HL-60 (cell line): Measurements from ENCODE around the gene SLC29A2.

ENCODE experiments used
- DNase-seq, 2 experiments: peaks; one replicate each; pipeline ENCODE4 v3.0.0-alpha.2; 2010 to 2020; ENCODE audit warnings: low read depth in 1 of 2, low spot score in 1 of 2
- H3K27ac ChIP-seq: fragments of 250-450 bp; sonication (Bioruptor Pico); replicated peaks from 2 replicates; pipeline ENCODE4 v1.5.1; 2020; ENCODE audit warnings: mild to moderate bottlenecking, moderate library complexity
- H3K27me3 ChIP-seq: fragments of 250-450 bp; sonication (Bioruptor Pico); 2 replicates; pipeline ENCODE4 v1.5.1; 2021; ENCODE audit warnings: mild to moderate bottlenecking, moderate library complexity; ENCODE audit not compliant: insufficient read depth, poor library complexity, severe bottlenecking
- H3K4me3 ChIP-seq: replicated peaks from 2 replicates; pipeline ENCODE4 v1.5.1; 2011; ENCODE audit warnings: mild to moderate bottlenecking, control low read depth, low read length; ENCODE audit not compliant: insufficient read depth
- GABPA ChIP-seq: IDR thresholded peaks from 2 replicates; pipeline ENCODE4 v1.6.1; 2012; ENCODE audit warnings: low read depth
- POLR2AphosphoS5 ChIP-seq: IDR thresholded peaks from 2 replicates; pipeline ENCODE4 v1.6.1; 2012; ENCODE audit warnings: low read depth
- SPI1 ChIP-seq: IDR thresholded peaks from 2 replicates; pipeline ENCODE4 v1.6.1; 2012; ENCODE audit warnings: low read depth, mild to moderate bottlenecking, borderline replicate concordance
- TF ChIP-seq, protein P1 (sequence below): IDR thresholded peaks from one replicate; pipeline ENCODE4 v1.5.1; 2011; ENCODE audit warnings: low read length, control low read depth, inconsistent platforms; ENCODE audit not compliant: insufficient read depth
- TF ChIP-seq, protein P2 (sequence below): IDR thresholded peaks from 2 replicates; pipeline ENCODE4 v1.6.1; 2012; ENCODE audit warnings: low read depth; ENCODE audit not compliant: insufficient replicate concordance

SLC29A2 gene

DNA sequence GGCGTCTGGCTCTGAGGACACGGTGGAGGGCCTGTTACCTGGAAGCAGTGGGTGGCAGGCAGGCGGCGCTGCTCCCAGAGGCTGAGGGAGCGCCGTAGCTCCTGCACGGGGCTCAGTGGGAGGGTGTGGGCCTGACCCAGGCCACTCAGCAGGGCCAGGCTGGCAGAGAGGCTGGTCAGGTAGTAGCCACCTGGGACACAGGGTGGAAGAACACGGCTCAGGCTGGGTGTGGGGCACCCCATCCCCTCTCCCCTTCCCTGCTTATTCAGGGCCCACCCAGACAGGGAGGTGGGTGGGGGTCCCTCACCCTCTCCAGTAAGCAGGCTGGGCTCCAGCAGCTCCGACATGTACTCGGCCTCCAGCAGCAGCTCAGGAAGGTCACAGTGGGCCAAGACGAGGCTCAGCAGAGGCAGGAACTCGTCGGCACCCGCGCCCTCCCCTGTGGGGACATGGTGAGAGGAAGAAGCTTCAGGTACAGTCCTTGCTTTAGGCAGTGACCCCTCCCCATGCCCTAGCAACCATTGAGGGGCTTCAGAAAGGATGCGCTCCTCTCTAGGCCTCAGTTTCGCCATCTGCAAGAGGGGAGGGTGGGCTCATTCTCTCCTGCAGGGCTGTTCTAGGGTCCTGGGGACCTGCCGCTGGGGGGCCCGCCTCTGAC is 38.2 kb downstream of the SLC29A2 start:
- Histone ChIP-seq H3K27me3 (no peaks in the 10 kb centered on the region), H3K4me3 (no peak overlapping the region), H3K27ac (no peak overlapping the region)
- DNase-seq = no peak
- TF ChIP-seq, protein P1, sequence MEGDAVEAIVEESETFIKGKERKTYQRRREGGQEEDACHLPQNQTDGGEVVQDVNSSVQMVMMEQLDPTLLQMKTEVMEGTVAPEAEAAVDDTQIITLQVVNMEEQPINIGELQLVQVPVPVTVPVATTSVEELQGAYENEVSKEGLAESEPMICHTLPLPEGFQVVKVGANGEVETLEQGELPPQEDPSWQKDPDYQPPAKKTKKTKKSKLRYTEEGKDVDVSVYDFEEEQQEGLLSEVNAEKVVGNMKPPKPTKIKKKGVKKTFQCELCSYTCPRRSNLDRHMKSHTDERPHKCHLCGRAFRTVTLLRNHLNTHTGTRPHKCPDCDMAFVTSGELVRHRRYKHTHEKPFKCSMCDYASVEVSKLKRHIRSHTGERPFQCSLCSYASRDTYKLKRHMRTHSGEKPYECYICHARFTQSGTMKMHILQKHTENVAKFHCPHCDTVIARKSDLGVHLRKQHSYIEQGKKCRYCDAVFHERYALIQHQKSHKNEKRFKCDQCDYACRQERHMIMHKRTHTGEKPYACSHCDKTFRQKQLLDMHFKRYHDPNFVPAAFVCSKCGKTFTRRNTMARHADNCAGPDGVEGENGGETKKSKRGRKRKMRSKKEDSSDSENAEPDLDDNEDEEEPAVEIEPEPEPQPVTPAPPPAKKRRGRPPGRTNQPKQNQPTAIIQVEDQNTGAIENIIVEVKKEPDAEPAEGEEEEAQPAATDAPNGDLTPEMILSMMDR = no peak
- TF ChIP-seq POLR2AphosphoS5 (no peak), GABPA (no peak), SPI1 (no peak)
- TF ChIP-seq, protein P2, sequence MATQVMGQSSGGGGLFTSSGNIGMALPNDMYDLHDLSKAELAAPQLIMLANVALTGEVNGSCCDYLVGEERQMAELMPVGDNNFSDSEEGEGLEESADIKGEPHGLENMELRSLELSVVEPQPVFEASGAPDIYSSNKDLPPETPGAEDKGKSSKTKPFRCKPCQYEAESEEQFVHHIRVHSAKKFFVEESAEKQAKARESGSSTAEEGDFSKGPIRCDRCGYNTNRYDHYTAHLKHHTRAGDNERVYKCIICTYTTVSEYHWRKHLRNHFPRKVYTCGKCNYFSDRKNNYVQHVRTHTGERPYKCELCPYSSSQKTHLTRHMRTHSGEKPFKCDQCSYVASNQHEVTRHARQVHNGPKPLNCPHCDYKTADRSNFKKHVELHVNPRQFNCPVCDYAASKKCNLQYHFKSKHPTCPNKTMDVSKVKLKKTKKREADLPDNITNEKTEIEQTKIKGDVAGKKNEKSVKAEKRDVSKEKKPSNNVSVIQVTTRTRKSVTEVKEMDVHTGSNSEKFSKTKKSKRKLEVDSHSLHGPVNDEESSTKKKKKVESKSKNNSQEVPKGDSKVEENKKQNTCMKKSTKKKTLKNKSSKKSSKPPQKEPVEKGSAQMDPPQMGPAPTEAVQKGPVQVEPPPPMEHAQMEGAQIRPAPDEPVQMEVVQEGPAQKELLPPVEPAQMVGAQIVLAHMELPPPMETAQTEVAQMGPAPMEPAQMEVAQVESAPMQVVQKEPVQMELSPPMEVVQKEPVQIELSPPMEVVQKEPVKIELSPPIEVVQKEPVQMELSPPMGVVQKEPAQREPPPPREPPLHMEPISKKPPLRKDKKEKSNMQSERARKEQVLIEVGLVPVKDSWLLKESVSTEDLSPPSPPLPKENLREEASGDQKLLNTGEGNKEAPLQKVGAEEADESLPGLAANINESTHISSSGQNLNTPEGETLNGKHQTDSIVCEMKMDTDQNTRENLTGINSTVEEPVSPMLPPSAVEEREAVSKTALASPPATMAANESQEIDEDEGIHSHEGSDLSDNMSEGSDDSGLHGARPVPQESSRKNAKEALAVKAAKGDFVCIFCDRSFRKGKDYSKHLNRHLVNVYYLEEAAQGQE = no peak

DNA sequence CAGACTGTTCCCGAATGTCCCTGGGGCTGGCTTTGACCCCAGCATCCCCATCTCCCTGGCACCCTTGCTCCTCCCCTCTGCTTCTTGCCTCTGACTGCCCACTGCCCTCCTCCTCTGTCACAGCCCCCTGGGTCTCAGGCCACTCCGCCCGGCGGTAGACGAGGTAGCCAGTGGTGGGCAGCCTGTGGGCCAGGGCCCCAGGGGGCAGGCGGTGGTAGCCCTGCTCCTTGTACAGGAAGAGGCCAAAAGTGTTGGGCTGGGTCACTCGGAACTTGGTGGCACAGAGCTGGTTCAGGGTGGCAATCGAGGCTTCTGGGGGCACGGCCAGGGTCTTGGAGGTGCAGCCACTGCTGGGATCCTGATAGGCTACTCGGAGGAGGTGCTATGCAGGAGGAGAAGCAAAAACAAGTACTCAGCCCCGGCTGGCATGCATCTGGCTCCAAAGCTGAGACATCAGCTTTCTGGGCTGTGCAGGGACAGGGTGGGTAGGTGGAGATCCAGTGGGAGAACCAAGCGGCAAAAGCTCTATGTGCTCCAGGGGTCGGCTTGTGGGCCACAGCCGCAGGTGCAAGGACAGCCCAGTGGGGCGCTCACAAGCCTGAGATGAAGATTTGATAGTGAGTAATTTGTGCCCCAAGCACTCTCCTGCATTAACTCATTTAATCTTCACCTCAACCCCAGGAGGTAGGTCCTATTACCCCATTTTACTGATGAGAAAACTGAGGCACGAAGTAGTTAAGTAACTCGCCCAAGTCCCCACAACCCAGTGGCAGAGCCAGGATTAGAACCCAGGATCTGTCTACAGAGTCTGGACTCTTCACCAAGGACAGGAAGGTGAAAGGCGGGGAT is 39.0 kb downstream of the SLC29A2 start:
- no peak overlapping the region for H3K27ac ChIP-seq
- H3K27me3 ChIP-seq = no peaks in the 10 kb centered on the region
- no peak for TF ChIP-seq GABPA
- TF ChIP-seq SPI1 = no peak
- no peak for TF ChIP-seq POLR2AphosphoS5
- TF ChIP-seq, protein P1 = no peak
- no peak for DNase-seq
- H3K4me3 ChIP-seq = no peak overlapping the region

DNA sequence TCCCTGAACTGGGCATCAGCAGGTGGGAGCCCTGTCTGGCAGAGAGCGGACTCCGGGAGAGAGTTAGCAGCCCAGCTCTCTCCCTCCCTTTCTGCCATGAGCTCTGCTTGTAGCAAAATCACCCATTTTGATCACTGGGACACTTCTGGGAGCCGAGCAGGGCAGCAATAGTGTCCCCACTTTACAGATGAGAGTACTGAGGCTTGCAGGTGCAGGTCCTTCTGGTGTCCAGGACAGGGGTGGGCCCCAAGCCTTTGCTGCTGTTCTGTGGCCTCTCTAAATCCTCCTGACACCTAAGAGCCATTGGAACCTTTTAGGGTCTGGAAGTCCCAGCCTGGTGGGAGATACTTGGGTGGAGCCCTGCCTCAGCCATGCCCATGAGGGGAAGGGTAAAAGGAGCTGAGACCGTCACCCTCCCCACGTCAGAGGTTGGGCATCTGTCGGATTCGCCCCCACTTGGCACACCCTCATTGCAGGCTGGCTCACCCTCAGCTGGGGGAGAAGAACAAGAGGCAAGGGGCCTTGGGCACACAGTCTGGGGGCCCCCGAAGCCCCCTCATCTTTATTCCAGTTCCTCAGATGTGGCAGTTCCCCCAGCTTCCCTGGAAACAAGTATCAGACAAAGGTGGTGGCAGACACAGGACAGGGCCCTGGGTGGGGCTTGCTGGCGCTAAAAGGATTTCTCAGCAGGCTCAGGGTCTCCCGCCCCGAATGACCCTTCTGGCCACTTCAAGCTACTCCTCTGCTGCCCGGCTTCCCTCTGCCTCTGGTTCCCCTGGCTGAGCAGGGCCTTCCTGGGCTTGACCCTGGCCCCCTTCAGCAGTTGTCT is 39.8 kb downstream of the SLC29A2 start:
- TF ChIP-seq SPI1 = no peak
- TF ChIP-seq, protein P2 = no peak
- TF ChIP-seq, protein P1 = no peak
- no peak for TF ChIP-seq POLR2AphosphoS5
- TF ChIP-seq GABPA = no peak
- no peak for DNase-seq
- Histone ChIP-seq H3K4me3 (no peak overlapping the region), H3K27me3 (no peaks in the 10 kb centered on the region), H3K27ac (no peak overlapping the region)
